ENCODE results near the gene AMY1B.
"Not testable (repeated sequence)": the region's sequence is repeated elsewhere in the genome, so short reads cannot be mapped to it uniquely, and the experiment has no call there.

Gene AMY1B

DNA sequence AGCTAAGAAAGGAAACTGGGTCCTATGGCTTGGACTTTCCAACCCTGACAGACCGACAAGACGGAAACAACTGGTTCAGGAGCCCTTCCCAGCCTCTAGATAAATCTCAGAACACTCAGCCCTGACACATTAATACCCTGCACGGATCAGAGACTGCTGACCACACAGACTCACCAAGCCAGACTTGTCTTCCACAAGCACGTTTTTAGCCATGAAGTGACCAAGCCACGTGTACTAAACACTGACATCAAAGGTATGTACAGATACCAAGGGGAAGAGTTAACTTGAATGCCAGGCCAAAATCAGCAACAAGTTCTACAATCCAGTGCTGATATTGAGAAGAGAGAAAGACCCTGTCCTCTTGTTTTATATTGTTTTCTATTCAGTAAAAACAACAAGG is at the start of gene AMY1B:
Gene AMY1B (minus strand): TSS at position 101 of the 400 bp plus-strand sequence. CDS start 571 bp downstream, outside the sequence.
- DNase-seq (ENCODE audit: low read depth): not testable (repeated sequence)

DNA sequence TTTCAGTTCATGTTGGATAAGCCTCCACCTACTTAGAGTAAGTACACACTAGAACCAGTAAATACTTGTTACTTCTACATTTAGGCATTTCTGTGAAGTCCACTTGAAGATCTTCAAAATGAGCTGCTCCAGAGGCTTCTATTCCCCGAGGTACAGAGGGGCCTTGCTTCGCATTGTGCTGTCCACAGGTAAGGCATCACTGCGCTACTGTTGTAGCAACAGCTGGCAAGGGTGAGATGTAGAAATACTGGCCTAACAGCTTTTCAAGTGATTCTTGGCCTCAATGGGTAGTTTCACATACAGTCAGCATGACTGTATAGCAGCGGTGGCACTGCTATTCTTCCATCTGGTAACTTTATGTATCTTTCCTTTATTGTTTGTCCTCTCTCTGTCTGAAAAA is 49.0 kb upstream of the AMY1B start:
- not testable (repeated sequence) for DNase-seq (ENCODE audit: low read depth)

DNA sequence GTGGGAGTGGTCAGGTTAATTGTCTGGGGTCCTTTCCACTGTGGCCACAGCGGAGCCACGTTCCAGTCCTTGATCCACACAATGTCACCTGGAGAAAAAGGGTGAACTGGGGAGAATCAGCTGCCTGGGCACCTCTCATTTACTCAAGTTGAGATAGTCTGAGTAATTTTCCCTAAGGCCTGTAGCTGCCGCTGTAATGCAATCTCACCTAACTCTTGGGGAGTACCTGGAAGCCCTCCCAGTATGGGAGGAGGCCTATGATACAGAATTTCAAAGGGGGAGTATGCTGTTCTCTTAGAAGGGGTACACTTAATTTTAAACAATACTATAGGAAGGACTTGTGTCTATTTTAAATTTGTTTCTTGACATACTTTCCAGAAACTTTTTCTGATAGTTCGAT is 48.4 kb upstream of the AMY1B start:
- not testable (repeated sequence) for DNase-seq (ENCODE audit: low read depth)

DNA sequence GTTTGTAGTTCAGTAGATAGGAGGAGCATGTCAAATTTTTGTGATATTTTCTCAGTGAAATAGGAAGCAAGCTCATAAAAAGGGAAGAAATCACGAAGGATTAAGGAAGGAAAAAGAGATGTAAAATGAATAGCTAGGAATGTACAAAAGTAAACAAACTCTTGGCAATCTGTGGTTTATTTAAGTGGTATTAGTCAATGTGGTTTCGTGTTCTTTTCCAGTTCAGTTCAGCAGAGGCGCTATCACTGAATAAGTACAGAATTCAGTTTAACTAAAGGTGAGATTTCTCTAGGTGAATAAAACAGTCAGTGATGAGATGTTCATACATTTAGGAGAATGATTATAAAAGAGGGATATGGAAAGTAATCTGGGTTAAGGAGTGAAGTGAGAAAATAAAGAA is 42.0 kb upstream of the AMY1B start:
- DNase-seq (ENCODE audit: low read depth): not testable (repeated sequence)

DNA sequence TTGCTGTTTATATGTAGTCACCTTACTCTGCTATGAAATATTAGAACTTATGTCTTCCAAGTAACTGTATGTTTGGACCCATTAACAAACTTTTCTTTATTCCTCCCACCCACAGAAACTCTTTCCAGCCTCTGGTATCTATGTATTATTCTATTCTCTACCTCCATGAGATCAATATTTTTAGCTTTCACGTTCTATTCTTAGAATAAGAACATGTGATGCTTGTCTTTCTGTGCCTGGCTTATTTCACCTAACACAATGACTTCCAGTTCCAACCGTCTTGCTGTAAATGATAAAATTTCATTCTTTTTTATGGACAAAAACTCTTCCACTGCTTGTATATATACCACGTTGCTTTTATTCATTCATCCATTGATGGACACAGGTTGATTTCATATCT is 39.3 kb upstream of the AMY1B start:
- not testable (repeated sequence) for DNase-seq (ENCODE audit: low read depth)

DNA sequence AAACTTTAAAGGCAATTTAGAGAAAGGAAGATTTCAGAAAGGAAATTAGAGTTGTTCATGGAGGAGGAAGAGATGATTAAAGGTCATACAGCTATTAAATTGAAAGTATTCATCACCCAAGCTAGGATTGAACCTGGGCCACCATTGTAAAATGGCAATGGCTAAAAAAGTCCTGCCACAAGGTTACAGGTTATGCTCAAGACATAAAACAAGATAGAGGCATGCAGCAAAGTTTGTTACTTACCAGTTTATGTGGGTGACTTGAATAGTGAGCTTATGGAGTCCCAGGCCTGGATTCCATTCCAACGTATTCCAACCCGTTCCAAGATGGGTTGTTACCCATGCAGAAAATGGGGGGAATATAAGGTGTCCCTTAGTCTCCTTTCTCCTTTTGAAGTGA is 25.5 kb upstream of the AMY1B start:
- not testable (repeated sequence) for DNase-seq (ENCODE audit: low read depth)

DNA sequence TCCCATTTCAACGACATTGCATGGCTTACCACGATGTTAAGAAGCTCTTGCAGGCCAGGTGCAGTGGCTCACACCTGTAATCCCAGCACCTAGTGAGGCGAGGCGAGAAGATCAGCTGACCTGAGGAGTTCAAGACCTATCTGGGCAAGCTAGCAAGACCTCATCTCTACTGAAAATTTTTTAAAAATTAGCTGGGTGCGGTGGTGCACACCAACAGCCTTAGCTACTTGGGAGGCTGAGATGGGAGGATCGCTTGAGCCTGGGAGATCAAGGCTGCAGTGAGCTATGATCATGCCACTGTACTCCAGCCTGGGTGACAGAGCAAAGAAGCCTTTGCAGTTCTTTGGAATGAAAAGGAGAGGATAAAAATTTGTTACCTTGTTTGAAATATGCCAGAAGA is 21.4 kb upstream of the AMY1B start:
- DNase-seq (ENCODE audit: low read depth): not testable (repeated sequence)

DNA sequence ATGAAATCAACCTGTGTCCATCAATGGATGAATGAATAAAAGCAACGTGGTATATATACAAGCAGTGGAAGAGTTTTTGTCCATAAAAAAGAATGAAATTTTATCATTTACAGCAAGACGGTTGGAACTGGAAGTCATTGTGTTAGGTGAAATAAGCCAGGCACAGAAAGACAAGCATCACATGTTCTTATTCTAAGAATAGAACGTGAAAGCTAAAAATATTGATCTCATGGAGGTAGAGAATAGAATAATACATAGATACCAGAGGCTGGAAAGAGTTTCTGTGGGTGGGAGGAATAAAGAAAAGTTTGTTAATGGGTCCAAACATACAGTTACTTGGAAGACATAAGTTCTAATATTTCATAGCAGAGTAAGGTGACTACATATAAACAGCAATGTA is 14.4 kb upstream of the AMY1B start:
- DNase-seq (ENCODE audit: low read depth): not testable (repeated sequence)

DNA sequence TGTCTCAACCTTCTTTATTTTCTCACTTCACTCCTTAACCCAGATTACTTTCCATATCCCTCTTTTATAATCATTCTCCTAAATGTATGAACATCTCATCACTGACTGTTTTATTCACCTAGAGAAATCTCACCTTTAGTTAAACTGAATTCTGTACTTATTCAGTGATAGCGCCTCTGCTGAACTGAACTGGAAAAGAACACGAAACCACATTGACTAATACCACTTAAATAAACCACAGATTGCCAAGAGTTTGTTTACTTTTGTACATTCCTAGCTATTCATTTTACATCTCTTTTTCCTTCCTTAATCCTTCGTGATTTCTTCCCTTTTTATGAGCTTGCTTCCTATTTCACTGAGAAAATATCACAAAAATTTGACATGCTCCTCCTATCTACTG is 11.7 kb upstream of the AMY1B start:
- not testable (repeated sequence) for DNase-seq (ENCODE audit: low read depth)

DNA sequence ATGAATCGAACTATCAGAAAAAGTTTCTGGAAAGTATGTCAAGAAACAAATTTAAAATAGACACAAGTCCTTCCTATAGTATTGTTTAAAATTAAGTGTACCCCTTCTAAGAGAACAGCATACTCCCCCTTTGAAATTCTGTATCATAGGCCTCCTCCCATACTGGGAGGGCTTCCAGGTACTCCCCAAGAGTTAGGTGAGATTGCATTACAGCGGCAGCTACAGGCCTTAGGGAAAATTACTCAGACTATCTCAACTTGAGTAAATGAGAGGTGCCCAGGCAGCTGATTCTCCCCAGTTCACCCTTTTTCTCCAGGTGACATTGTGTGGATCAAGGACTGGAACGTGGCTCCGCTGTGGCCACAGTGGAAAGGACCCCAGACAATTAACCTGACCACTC is 5.2 kb upstream of the AMY1B start:
- not testable (repeated sequence) for DNase-seq (ENCODE audit: low read depth)

DNA sequence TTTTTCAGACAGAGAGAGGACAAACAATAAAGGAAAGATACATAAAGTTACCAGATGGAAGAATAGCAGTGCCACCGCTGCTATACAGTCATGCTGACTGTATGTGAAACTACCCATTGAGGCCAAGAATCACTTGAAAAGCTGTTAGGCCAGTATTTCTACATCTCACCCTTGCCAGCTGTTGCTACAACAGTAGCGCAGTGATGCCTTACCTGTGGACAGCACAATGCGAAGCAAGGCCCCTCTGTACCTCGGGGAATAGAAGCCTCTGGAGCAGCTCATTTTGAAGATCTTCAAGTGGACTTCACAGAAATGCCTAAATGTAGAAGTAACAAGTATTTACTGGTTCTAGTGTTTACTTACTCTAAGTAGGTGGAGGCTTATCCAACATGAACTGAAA is 4.7 kb upstream of the AMY1B start:
- not testable (repeated sequence) for DNase-seq (ENCODE audit: low read depth)

DNA sequence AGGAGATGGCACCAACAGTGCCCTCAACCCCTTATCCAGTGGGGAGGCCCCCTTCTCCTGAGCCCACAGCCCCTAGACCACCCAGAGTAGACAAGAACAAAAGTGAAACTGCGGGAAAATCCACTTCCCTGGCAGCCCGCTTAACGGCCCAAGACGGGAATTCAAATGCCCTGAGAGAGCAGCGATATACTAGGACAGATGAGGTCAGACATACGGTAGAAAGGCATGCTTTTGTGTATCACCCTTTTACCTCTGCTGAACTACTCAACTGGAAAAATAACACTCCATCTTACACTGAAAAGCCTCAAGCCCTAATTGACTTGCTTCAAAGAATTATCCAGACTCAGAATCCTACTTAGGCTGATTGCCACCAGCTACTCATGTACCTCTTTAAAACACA is 1.4 kb upstream of the AMY1B start:
- not testable (repeated sequence) for DNase-seq (ENCODE audit: low read depth)

DNA sequence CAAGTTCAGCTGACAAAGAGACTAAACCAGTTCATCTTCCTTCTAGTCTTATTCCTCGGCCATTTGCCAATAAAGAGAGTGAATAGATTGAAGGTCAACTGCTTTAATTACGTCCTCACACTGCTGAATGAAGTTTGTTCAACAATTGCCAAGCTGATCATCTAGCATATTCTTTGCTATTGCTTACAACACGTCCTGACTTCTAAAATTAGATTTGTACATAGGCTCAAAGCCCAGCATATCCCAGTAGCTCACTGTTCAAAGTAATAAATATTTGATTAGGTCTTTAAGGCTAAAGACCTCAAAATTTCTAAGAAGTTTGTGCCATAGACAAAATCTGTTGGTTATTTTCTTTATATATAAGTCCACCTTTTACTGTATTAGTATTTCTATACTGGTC is 19.7 kb downstream of the AMY1B start:
- not testable (repeated sequence) for DNase-seq (ENCODE audit: low read depth)

DNA sequence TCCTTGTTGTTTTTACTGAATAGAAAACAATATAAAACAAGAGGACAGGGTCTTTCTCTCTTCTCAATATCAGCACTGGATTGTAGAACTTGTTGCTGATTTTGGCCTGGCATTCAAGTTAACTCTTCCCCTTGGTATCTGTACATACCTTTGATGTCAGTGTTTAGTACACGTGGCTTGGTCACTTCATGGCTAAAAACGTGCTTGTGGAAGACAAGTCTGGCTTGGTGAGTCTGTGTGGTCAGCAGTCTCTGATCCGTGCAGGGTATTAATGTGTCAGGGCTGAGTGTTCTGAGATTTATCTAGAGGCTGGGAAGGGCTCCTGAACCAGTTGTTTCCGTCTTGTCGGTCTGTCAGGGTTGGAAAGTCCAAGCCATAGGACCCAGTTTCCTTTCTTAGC is 40.5 kb downstream of the AMY1B start, which contains the start of gene AMY1A:
Gene AMY1A (plus strand): TSS at position 301 of the 400 bp plus-strand sequence. CDS start 571 bp downstream, outside the sequence.
- not testable (repeated sequence) for DNase-seq (ENCODE audit: low read depth)

DNA sequence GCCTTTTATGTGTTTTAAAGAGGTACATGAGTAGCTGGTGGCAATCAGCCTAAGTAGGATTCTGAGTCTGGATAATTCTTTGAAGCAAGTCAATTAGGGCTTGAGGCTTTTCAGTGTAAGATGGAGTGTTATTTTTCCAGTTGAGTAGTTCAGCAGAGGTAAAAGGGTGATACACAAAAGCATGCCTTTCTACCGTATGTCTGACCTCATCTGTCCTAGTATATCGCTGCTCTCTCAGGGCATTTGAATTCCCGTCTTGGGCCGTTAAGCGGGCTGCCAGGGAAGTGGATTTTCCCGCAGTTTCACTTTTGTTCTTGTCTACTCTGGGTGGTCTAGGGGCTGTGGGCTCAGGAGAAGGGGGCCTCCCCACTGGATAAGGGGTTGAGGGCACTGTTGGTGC is 41.9 kb downstream of the AMY1B start:
- not testable (repeated sequence) for DNase-seq (ENCODE audit: low read depth)

DNA sequence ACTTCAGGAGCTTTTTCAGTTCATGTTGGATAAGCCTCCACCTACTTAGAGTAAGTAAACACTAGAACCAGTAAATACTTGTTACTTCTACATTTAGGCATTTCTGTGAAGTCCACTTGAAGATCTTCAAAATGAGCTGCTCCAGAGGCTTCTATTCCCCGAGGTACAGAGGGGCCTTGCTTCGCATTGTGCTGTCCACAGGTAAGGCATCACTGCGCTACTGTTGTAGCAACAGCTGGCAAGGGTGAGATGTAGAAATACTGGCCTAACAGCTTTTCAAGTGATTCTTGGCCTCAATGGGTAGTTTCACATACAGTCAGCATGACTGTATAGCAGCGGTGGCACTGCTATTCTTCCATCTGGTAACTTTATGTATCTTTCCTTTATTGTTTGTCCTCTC is 45.1 kb downstream of the AMY1B start:
- DNase-seq (ENCODE audit: low read depth): not testable (repeated sequence)

DNA sequence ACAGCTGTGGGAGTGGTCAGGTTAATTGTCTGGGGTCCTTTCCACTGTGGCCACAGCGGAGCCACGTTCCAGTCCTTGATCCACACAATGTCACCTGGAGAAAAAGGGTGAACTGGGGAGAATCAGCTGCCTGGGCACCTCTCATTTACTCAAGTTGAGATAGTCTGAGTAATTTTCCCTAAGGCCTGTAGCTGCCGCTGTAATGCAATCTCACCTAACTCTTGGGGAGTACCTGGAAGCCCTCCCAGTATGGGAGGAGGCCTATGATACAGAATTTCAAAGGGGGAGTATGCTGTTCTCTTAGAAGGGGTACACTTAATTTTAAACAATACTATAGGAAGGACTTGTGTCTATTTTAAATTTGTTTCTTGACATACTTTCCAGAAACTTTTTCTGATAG is 45.7 kb downstream of the AMY1B start:
- DNase-seq (ENCODE audit: low read depth): not testable (repeated sequence)

DNA sequence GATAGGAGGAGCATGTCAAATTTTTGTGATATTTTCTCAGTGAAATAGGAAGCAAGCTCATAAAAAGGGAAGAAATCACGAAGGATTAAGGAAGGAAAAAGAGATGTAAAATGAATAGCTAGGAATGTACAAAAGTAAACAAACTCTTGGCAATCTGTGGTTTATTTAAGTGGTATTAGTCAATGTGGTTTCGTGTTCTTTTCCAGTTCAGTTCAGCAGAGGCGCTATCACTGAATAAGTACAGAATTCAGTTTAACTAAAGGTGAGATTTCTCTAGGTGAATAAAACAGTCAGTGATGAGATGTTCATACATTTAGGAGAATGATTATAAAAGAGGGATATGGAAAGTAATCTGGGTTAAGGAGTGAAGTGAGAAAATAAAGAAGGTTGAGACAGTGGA is 52.1 kb downstream of the AMY1B start:
- not testable (repeated sequence) for DNase-seq (ENCODE audit: low read depth)

DNA sequence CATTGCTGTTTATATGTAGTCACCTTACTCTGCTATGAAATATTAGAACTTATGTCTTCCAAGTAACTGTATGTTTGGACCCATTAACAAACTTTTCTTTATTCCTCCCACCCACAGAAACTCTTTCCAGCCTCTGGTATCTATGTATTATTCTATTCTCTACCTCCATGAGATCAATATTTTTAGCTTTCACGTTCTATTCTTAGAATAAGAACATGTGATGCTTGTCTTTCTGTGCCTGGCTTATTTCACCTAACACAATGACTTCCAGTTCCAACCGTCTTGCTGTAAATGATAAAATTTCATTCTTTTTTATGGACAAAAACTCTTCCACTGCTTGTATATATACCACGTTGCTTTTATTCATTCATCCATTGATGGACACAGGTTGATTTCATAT is 54.8 kb downstream of the AMY1B start:
- DNase-seq (ENCODE audit: low read depth): not testable (repeated sequence)
